Body of pancreas (tissue), 4 donors: Measurements from ENCODE around the gene ZP3.
"Not testable (repeated sequence)": the region's sequence is repeated elsewhere in the genome, so short reads cannot be mapped to it uniquely, and the experiment has no call there.

ENCODE experiments used
- CTCF ChIP-seq, 7 experiments: fragments of 450-650 bp in 4 of 7; fragments of 200-600 bp in 3 of 7; sonication (generic) in 3 of 7; IDR thresholded peaks; one replicate each; pipeline ENCODE4 v1.5.1; 2016 to 2019; ENCODE audit warnings: antibody characterized with exemption in 7 of 7
- POLR2A ChIP-seq, 3 donors: fragments of 450-650 bp; IDR thresholded peaks; one replicate each; pipeline ENCODE4 v1.6.1; 2016; ENCODE audit warnings: antibody characterized with exemption in 3 of 3, mild to moderate bottlenecking in 2 of 3

GRCh38 chr7:76473097-76473496, 48.3 kb downstream of the ZP3 start:
- TF ChIP-seq CTCF, POLR2A (IDR thresholded peaks at IDR 0.05): not testable (repeated sequence)
